IMR-90 (cell line): ENCODE data around the gene AOPEP. TPM values are rescaled to one million over a fixed set of nuclear protein-coding genes. Genes with fewer than 3 reads are reported as not detected.

Experiments used
- ATAC-seq: fragments of 200-7000 bp; cut with Tn5 transposase; 2 replicates; pipeline ENCODE4 v1.9.1; 2020; ENCODE audit warnings: low read depth, mild to moderate bottlenecking, moderate library complexity
- BruUV-seq: library from RNA; stranded (reverse); fragments of 400-500 nt; replicated peaks from 2 replicates; lab custom pipeline; 2021; lab: Mats Ljungman, UMichigan
- CTCF ChIA-PET: fragments of 300-600 bp; formaldehyde crosslinking; extraction: SDS; loops from one replicate; lab custom pipeline; 2021; ENCODE audit warnings: antibody characterized with exemption; lab: Yijun Ruan, JAX
- POLR2A ChIA-PET: fragments of 300-600 bp; sonication (Branson Sonifier 250); formaldehyde crosslinking; loops from one replicate; lab custom pipeline; 2022; ENCODE audit warnings: antibody characterized with exemption; ENCODE audit not compliant: unreplicated experiment; lab: Charles Lee
- DNase-seq: peaks from one replicate; pipeline ENCODE4 v3.0.0; 2013
- H2AFZ ChIP-seq: replicated peaks from 2 replicates; pipeline ENCODE3; 2013; ENCODE audit warnings: low read length, mild to moderate bottlenecking; ENCODE audit not compliant: poor library complexity
- H2AK5ac ChIP-seq: 2 replicates; pipeline ENCODE4 v1.6.1; 2013; ENCODE audit warnings: low read depth, low read length, inconsistent platforms
- H2AK9ac ChIP-seq: replicated peaks from 2 replicates; pipeline ENCODE3; 2013; ENCODE audit warnings: mild to moderate bottlenecking, low read depth, low read length, moderate library complexity; ENCODE audit not compliant: poor library complexity
- H2BK120ac ChIP-seq: 2 replicates; pipeline ENCODE4 v1.6.1; 2013; ENCODE audit warnings: low read depth, low read length, inconsistent platforms
- H2BK15ac ChIP-seq: 3 replicates; pipeline ENCODE4 v1.6.1; 2013; ENCODE audit warnings: low read depth, low read length, inconsistent platforms
- H2BK20ac ChIP-seq: 2 replicates; pipeline ENCODE4 v1.6.1; 2013; ENCODE audit warnings: low read depth, mild to moderate bottlenecking, inconsistent platforms, low read length, moderate library complexity
- H2BK5ac ChIP-seq: 2 replicates; pipeline ENCODE4 v1.6.1; 2013; ENCODE audit warnings: mild to moderate bottlenecking, low read depth, low read length, inconsistent platforms; ENCODE audit not compliant: poor library complexity, severe bottlenecking
- H3K14ac ChIP-seq: replicated peaks from 2 replicates; pipeline ENCODE4 v1.6.1; 2013; ENCODE audit warnings: low read depth, low read length, inconsistent platforms
- H3K18ac ChIP-seq: 2 replicates; pipeline ENCODE4 v1.6.1; 2013; ENCODE audit warnings: low read depth, low read length, control low read depth
- H3K23ac ChIP-seq: 2 replicates; pipeline ENCODE4 v1.6.1; 2013; ENCODE audit warnings: low read depth, low read length, inconsistent platforms
- H3K27ac ChIP-seq: 2 replicates; pipeline ENCODE4 v1.5.1; 2013; ENCODE audit warnings: mild to moderate bottlenecking, control low read depth, low read length; ENCODE audit not compliant: insufficient read depth
- H3K27me3 ChIP-seq: 2 replicates; pipeline ENCODE4 v1.6.1; 2013; ENCODE audit warnings: low read length; ENCODE audit not compliant: control insufficient read depth, insufficient read depth
- H3K36me3 ChIP-seq: 2 replicates; pipeline ENCODE4 v1.6.1; 2013; ENCODE audit warnings: low read length, mixed read lengths; ENCODE audit not compliant: control insufficient read depth, insufficient read depth
- H3K4ac ChIP-seq: 2 replicates; pipeline ENCODE4 v1.6.1; 2013; ENCODE audit warnings: low read depth, low read length, inconsistent platforms
- H3K4me1 ChIP-seq: 2 replicates; pipeline ENCODE4 v1.6.1; 2013; ENCODE audit warnings: low read length, mixed read lengths; ENCODE audit not compliant: control insufficient read depth, insufficient read depth
- H3K4me2 ChIP-seq: 2 replicates; pipeline ENCODE4 v1.6.1; 2013; ENCODE audit warnings: low read depth, mild to moderate bottlenecking, control low read depth, low read length, moderate library complexity
- H3K4me3 ChIP-seq: 2 replicates; pipeline ENCODE4 v1.5.1; 2013; ENCODE audit warnings: low read depth, mild to moderate bottlenecking, control low read depth, low read length, moderate library complexity; ENCODE audit not compliant: insufficient read depth
- H3K56ac ChIP-seq: 2 replicates; pipeline ENCODE4 v1.6.1; 2013; ENCODE audit warnings: low read length, inconsistent platforms; ENCODE audit not compliant: insufficient read depth; ENCODE audit errors: extremely low read depth
- H3K79me1 ChIP-seq, 2 experiments: 2 replicates each; pipeline ENCODE4 v1.6.1; 2013; ENCODE audit warnings: low read length in 2 of 2, inconsistent platforms in 1 of 2, low read depth in 1 of 2
- H3K9ac ChIP-seq: 2 replicates; pipeline ENCODE4 v1.6.1; 2013; ENCODE audit warnings: low read depth, low read length, control low read depth
- H3K9me1 ChIP-seq: 2 replicates; pipeline ENCODE4 v1.6.1; 2013; ENCODE audit warnings: low read length, inconsistent platforms; ENCODE audit not compliant: insufficient read depth
- H3K9me3 ChIP-seq: 2 replicates; pipeline ENCODE4 v1.6.1; 2013; ENCODE audit warnings: low read length; ENCODE audit not compliant: control insufficient read depth, insufficient read depth
- H4K20me1 ChIP-seq: 2 replicates; pipeline ENCODE4 v1.6.1; 2013; ENCODE audit warnings: low read length, inconsistent platforms; ENCODE audit not compliant: insufficient read depth
- H4K5ac ChIP-seq: 2 replicates; pipeline ENCODE4 v1.6.1; 2013; ENCODE audit warnings: mild to moderate bottlenecking, low read depth, low read length, control low read depth
- H4K8ac ChIP-seq, 2 experiments: 2 replicates each; pipeline ENCODE4 v1.6.1; 2013; ENCODE audit warnings: low read depth in 2 of 2, low read length in 2 of 2, control low read depth in 1 of 2, inconsistent platforms in 1 of 2
- H4K91ac ChIP-seq: 2 replicates; pipeline ENCODE4 v1.6.1; 2013; ENCODE audit warnings: low read depth, low read length, inconsistent platforms; ENCODE audit not compliant: insufficient read depth
- FOS ChIP-seq: fragments of 150-350 bp; IDR thresholded peaks from 2 replicates; pipeline ENCODE4 v1.6.1; 2016; ENCODE audit warnings: low read depth, low read length
- POLR2A ChIP-seq: IDR thresholded peaks from 2 replicates; pipeline ENCODE4 v1.6.1; 2012; ENCODE audit warnings: mild to moderate bottlenecking, low read depth, low read length
- RFX5 ChIP-seq: IDR thresholded peaks from 2 replicates; pipeline ENCODE4 v1.8.0; 2012; ENCODE audit warnings: low read depth, mild to moderate bottlenecking, low read length, moderate library complexity
- WGBS, 2 experiments: methylation state at CpG; one replicate each; pipeline versions ENCODE4 v1.1.5 to v1.1.7; 2013; ENCODE audit warnings: missing lambda C conversion rate in 2 of 2; ENCODE audit not compliant: insufficient read length in 1 of 2; ENCODE audit errors: extremely low coverage in 2 of 2; 5-methylcytosine and 5-hydroxymethylcytosine counted together
- dilution Hi-C: fragments of 300-500 bp; cut with HindIII; formaldehyde crosslinking; loops from one replicate; pipeline ENCODE4 v1.14.3; 2018; ENCODE audit warnings: low sequenced_read_pairs; ENCODE audit not compliant: unreplicated experiment
- in situ Hi-C: fragments of 300-500 bp; cut with MboI; formaldehyde crosslinking; loops from 3 replicates; pipeline ENCODE4 v1.14.3; 2019; ENCODE audit warnings: low sequenced_read_pairs, inconsistent platforms, mixed read lengths
- intact Hi-C: fragments of 100-400 bp; cut with micrococcal nuclease; formaldehyde crosslinking; loops from 2 replicates; pipeline ENCODE4 v1.10.0; 2022
- polyA plus RNA-seq, 3 experiments: library from polyadenylated mRNA; depleted of rRNA; stranded (reverse); fragments of >200 nt; gene quantifications; 2 replicates each; pipeline ENCODE4 v1.2.3, GENCODE V29; 2012; ENCODE audit warnings: low replicate concordance in 1 of 3
- total RNA-seq: library from RNA; depleted of rRNA; stranded (reverse); fragments of >200 nt; gene quantifications from 2 replicates; pipeline ENCODE4 v1.2.3, GENCODE V29; 2012
- TF ChIP-seq, protein P1 (sequence below): conservative IDR thresholded peaks from 2 replicates; pipeline ENCODE4 v1.5.1; 2012; ENCODE audit warnings: mild to moderate bottlenecking, low read depth, low read length, improper control_type of control experiment

The AOPEP gene
- total and polyA plus RNA-seq, 2 of the 4 experiments (the other 2 are of a cell fraction), result 34.9 to 38.7 TPM

GRCh38 chr9:94780516-94780950, 54.0 kb downstream of the AOPEP start:
- Histone ChIP-seq H3K23ac (no peak overlapping the region), H3K18ac (no peak overlapping the region), H3K14ac (no peak overlapping the region), H4K91ac (no peak overlapping the region), H2BK20ac (no peak overlapping the region), H2BK5ac (no peak overlapping the region), H2AK5ac (no peak overlapping the region), H3K9me1 (peaks cover 6% of the 10 kb centered on the region), H3K36me3 (no peaks in the 10 kb centered on the region), H4K5ac (no peak overlapping the region), H3K9ac (no peak overlapping the region), H2AK9ac (no peak overlapping the region), H4K8ac (peak overlapping the region in 1 of 2 experiments; percentile 9; a peak in 1 of 4 replicates), H3K4me3 (no peak overlapping the region), H4K20me1 (no peaks in the 10 kb centered on the region), H3K9me3 (no peaks in the 10 kb centered on the region), H3K56ac (no peak overlapping the region), H3K79me1 (peaks cover 0 to 19% of the 10 kb centered on the region in 2 experiments; a peak in 2 of 4 replicates), H3K27ac (no peak overlapping the region), H3K4ac (no peak overlapping the region), H3K27me3 (no peaks in the 10 kb centered on the region), H3K4me1 (peaks cover 9% of the 10 kb centered on the region), H2BK15ac (no peak overlapping the region), H3K4me2 (no peak overlapping the region), H2AFZ (no peak overlapping the region), H2BK120ac (no peak overlapping the region)
- dilution Hi-C loops (no loop called here), intact Hi-C loops (loop anchor here (5.0 kb wide), 1 partner anchor 292 kb away; no protein-coding TSS in a partner anchor), in situ Hi-C loops (loop anchor here (10.0 kb wide), 1 partner anchor 244 kb away; no protein-coding TSS in a partner anchor)
- BruUV-seq, result no TSS peak
- ATAC-seq, result no peak
- TF ChIP-seq POLR2A, result no peak
- TF ChIP-seq, protein P1, sequence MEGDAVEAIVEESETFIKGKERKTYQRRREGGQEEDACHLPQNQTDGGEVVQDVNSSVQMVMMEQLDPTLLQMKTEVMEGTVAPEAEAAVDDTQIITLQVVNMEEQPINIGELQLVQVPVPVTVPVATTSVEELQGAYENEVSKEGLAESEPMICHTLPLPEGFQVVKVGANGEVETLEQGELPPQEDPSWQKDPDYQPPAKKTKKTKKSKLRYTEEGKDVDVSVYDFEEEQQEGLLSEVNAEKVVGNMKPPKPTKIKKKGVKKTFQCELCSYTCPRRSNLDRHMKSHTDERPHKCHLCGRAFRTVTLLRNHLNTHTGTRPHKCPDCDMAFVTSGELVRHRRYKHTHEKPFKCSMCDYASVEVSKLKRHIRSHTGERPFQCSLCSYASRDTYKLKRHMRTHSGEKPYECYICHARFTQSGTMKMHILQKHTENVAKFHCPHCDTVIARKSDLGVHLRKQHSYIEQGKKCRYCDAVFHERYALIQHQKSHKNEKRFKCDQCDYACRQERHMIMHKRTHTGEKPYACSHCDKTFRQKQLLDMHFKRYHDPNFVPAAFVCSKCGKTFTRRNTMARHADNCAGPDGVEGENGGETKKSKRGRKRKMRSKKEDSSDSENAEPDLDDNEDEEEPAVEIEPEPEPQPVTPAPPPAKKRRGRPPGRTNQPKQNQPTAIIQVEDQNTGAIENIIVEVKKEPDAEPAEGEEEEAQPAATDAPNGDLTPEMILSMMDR, result no peak
- no peak for TF ChIP-seq FOS
- TF ChIP-seq RFX5, result no peak
- 79% methylated on average over 2 of the region's 5 CpGs; no CpG with 5 or more reads in 1 of the 2 experiments for WGBS, 2 experiments
- POLR2A ChIA-PET, result no interaction called here
- no peak for DNase-seq
- CTCF ChIA-PET, result interaction anchor here (0.6 to 1.0 kb wide), 3 partner anchors 77 to 347 kb away, joined by 3 to 4 read pairs (median 4); no protein-coding TSS in a partner anchor
